Brain microvascular endothelial cell (primary cell): Measurements from ENCODE around the gene FAM110D.

Experiments used
- DNase-seq: peaks from one replicate; pipeline ENCODE4 v3.0.0-alpha.2; 2020
- H3K27ac ChIP-seq: fragments of 250-450 bp; sonication (Bioruptor Pico); 2 replicates; pipeline ENCODE4 v1.5.1; 2020; ENCODE audit warnings: mild to moderate bottlenecking, moderate library complexity
- H3K27me3 ChIP-seq: fragments of 250-450 bp; sonication (Bioruptor Pico); replicated peaks from 2 replicates; pipeline ENCODE4 v1.5.1; 2020; ENCODE audit warnings: mild to moderate bottlenecking
- H3K36me3 ChIP-seq: fragments of 250-450 bp; sonication (Bioruptor Pico); replicated peaks from 2 replicates; pipeline ENCODE4 v1.5.1; 2020; ENCODE audit warnings: mild to moderate bottlenecking
- H3K4me3 ChIP-seq: 2 replicates; pipeline ENCODE4 v1.5.1; 2011; ENCODE audit warnings: low read depth, mild to moderate bottlenecking, control low read depth, low read length, moderate library complexity
- in situ Hi-C: cut with HindIII; loops from 2 replicates; pipeline ENCODE4 v1.10.0; 2017; ENCODE audit warnings: low sequenced_read_pairs, low pct_ligation_motif_present
- TF ChIP-seq, protein P1 (sequence below): IDR thresholded peaks from 2 replicates; pipeline ENCODE4 v1.5.1; 2011; ENCODE audit warnings: low read depth, mild to moderate bottlenecking, moderate library complexity, low read length, control low read depth, inconsistent platforms; ENCODE audit errors: missing control alignments

The FAM110D gene

DNA sequence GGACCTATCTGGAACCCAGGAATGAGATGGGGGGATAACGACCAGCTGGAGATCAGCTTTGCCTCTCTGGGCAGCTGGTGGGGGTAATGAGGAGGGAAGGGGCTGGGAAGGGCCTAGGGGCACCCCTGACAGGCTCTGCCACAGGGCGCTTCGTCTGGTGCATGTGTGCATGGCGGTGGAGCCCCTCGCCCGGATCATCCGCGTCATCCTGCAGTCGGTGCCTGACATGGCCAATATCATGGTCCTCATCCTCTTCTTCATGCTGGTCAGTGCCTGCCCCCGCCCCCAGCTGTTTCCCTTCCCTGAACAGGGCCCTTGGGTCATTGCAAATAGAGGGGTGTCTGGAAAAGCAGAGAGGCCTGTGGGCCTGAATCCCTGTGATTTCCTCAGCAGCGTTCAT, 38.9 kb downstream of the FAM110D start:
- no peaks in the 10 kb centered on the region for H3K27me3 ChIP-seq
- no peak overlapping the region for H3K27ac ChIP-seq
- in situ Hi-C loops = no loop called here
- no peak overlapping the region for H3K4me3 ChIP-seq
- no peak for DNase-seq
- no peaks in the 10 kb centered on the region for H3K36me3 ChIP-seq
- TF ChIP-seq, protein P1, sequence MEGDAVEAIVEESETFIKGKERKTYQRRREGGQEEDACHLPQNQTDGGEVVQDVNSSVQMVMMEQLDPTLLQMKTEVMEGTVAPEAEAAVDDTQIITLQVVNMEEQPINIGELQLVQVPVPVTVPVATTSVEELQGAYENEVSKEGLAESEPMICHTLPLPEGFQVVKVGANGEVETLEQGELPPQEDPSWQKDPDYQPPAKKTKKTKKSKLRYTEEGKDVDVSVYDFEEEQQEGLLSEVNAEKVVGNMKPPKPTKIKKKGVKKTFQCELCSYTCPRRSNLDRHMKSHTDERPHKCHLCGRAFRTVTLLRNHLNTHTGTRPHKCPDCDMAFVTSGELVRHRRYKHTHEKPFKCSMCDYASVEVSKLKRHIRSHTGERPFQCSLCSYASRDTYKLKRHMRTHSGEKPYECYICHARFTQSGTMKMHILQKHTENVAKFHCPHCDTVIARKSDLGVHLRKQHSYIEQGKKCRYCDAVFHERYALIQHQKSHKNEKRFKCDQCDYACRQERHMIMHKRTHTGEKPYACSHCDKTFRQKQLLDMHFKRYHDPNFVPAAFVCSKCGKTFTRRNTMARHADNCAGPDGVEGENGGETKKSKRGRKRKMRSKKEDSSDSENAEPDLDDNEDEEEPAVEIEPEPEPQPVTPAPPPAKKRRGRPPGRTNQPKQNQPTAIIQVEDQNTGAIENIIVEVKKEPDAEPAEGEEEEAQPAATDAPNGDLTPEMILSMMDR = no peak

DNA sequence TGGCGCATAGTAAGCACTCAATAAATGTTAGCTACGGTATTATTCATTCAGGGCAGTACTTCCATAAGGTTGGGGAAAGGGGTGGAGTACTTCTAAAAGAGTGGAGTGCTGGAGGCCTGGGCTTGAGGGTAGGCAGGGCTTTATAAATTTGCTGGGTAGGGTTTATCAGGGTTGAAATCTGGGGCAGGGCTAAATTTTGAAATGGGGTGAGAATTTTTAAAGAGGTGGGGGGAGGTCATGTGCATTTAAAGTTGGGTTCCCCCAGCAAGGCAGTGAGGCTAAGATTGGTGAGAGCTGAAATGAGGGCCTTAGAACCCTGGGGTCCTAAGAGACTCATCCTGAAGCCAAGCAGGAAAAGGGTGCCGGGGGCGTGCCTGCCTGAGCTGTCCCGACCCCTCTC, 41.5 kb downstream of the FAM110D start:
- Histone ChIP-seq H3K36me3 (no peaks in the 10 kb centered on the region), H3K4me3 (no peak overlapping the region), H3K27me3 (no peaks in the 10 kb centered on the region), H3K27ac (no peak overlapping the region)
- in situ Hi-C loops = no loop called here
- DNase-seq = no peak
- TF ChIP-seq, protein P1 = no peak

DNA sequence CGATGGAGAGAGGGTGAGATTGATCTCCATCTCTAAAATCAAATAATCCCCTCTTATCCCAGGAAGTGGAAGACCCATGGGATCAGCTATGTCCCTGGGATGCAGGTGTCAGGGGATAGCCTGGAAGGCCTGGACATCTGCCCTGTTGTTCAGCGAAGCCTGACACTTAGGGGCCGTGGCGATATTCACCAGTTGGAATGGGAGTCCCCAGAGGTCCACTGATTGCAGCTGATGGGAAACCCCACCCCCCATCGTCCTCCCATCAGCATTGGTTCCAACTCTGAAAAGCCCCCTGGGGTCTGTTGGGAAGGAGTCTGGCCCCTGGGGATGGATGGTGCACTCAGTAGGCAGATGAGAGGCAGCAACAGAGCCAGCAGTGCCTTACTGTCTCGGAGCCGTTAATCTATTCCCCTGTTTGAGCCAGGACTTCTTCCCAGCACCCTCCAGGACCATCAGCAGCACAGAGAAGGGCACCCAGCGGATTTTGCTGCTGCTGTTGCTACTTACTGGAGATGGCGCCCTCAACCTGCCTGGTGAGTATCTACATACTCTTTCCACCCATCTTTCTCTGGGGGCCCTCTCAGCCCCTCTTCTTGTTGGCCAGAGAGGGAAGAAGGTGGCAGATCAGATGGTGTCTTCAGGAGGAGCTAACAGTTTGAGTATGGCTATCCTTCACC, 44.9 kb downstream of the FAM110D start:
- in situ Hi-C loops = no loop called here
- Histone ChIP-seq H3K36me3 (no peaks in the 10 kb centered on the region), H3K27me3 (no peaks in the 10 kb centered on the region), H3K4me3 (no peak overlapping the region), H3K27ac (no peak overlapping the region)
- no peak for DNase-seq
- TF ChIP-seq, protein P1 = no peak

DNA sequence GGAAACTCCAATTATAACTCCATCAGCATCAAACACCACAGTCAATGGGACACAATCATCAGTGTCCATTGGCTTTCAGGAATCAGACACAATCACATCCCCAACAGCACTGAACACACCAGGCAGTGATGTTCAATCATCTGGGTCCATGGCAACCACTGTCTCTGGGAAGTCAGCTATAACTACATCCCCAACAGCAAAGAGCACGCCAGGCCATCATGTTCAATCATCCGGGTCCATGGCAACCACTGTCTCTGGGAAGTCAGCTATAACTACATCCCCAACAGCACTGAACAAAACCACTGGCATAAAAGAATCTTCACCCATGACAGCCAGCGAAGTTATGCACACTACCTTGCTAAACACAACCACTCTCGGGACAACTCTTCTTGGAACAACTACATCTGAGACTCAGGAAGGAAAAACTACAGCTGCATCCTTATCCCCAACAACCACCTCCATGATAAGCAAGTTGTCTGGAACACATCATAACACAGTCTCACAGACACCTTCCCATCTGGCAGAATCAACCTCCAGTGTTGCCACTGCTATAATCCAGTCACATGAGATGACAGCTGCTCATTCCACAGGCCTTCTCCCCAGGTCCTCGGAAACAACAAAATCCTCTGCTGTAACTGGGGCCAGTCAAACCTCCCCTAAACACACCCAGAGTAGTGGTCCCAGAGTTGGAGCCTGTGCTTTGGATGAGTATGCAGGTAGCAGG, 51.4 kb downstream of the FAM110D start:
- TF ChIP-seq, protein P1 = no peak
- Histone ChIP-seq H3K36me3 (no peaks in the 10 kb centered on the region), H3K4me3 (no peak overlapping the region), H3K27ac (no peak overlapping the region), H3K27me3 (no peaks in the 10 kb centered on the region)
- in situ Hi-C loops = no loop called here
- DNase-seq = no peak

DNA sequence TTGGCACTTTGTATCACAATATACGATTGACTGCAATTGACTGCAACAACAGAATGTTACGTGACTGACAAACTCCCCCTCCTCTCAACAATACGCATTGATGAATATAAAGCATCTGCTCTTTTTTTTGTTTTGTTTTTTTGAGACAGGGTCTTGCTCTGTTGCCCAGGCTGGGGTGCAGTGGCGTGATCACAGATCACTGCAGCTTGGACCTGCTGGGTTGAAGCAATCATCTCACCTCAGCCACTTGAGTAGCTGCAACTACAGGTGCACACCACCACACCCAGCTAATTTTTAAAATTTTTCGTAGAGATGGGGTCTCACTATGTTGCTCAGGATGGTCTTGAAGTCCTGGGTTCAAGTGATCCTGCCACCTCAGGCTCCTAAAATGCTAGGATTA, 53.8 kb downstream of the FAM110D start:
- in situ Hi-C loops = no loop called here
- DNase-seq = no peak
- H3K27ac ChIP-seq = no peak overlapping the region
- no peak overlapping the region for H3K4me3 ChIP-seq
- TF ChIP-seq, protein P1 = no peak
- no peaks in the 10 kb centered on the region for H3K27me3 ChIP-seq
- no peaks in the 10 kb centered on the region for H3K36me3 ChIP-seq
